GM12891 (cell line): ENCODE results near the gene MDGA2.
"Not testable (repeated sequence)": the region's sequence is repeated elsewhere in the genome, so short reads cannot be mapped to it uniquely, and the experiment has no call there.

Source experiments
- POLR2A ChIP-seq: IDR thresholded peaks from 2 replicates; pipeline ENCODE4 v1.6.1; 2011; ENCODE audit warnings: low read depth, low read length, control low read depth
- POLR2AphosphoS5 ChIP-seq: IDR thresholded peaks from 2 replicates; pipeline ENCODE4 v1.6.1; 2011; ENCODE audit warnings: low read depth, low read length, control low read depth
- POU2F2 ChIP-seq: IDR thresholded peaks from 2 replicates; pipeline ENCODE4 v1.6.1; 2011; ENCODE audit warnings: low read depth, mild to moderate bottlenecking, control low read depth, low read length, moderate library complexity
- SPI1 ChIP-seq: IDR thresholded peaks from 2 replicates; pipeline ENCODE4 v1.6.1; 2011; ENCODE audit warnings: low read depth, low read length, control low read depth

GRCh38 chr14:47624126-47624525, 51.3 kb downstream of the MDGA2 start:
- not testable (repeated sequence) for TF ChIP-seq POU2F2, SPI1, POLR2A, POLR2AphosphoS5
